ENCODE data around the gene CERK. TPM values are rescaled to one million over a fixed set of nuclear protein-coding genes. Genes with fewer than 3 reads are reported as not detected.

CERK gene
- total RNA-seq, 1 donor from 2014 or later = 29.5 TPM

DNA sequence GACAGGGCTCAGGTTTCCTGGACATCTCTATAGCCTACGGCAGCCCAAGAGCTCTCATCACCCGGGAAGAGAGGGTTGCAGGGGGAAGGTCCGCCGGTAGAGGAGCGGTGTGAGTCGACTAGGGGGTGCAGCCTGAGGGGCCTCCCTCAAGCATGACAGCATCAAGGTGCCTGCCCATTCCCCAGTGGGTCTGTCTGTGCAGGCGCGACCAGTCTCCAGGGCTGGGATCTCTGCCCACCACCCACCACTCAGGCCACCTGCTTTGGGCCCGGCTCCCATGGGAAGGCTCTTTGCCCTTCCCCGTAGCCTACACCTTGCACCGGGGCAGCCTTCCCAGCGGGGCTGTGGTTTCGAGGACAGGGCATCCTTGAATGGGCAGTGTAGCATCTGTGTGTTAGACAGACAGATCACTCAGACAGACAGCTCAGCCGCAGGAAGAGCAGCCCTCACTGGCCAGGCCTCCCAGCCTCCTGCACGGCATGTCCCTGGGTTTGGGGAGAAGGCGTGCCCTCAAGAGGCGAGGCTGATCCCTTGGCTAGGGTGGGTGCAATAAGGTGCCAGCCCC, 29.2 kb downstream of the CERK start:
- H3K36me3 ChIP-seq (ENCODE audit: control insufficient read depth, insufficient read depth, low read length) = peaks cover 17% of the 10 kb centered on the region
- DNase-seq (ENCODE audit: low read depth) = no peak
- H3K4me3 ChIP-seq (ENCODE audit: low read depth, low read length) = no peak overlapping the region
- no peak for FAIRE-seq
- no peaks in the 10 kb centered on the region for H3K27me3 ChIP-seq (ENCODE audit: control insufficient read depth, insufficient read depth, low read length)
- TF ChIP-seq, protein P1, sequence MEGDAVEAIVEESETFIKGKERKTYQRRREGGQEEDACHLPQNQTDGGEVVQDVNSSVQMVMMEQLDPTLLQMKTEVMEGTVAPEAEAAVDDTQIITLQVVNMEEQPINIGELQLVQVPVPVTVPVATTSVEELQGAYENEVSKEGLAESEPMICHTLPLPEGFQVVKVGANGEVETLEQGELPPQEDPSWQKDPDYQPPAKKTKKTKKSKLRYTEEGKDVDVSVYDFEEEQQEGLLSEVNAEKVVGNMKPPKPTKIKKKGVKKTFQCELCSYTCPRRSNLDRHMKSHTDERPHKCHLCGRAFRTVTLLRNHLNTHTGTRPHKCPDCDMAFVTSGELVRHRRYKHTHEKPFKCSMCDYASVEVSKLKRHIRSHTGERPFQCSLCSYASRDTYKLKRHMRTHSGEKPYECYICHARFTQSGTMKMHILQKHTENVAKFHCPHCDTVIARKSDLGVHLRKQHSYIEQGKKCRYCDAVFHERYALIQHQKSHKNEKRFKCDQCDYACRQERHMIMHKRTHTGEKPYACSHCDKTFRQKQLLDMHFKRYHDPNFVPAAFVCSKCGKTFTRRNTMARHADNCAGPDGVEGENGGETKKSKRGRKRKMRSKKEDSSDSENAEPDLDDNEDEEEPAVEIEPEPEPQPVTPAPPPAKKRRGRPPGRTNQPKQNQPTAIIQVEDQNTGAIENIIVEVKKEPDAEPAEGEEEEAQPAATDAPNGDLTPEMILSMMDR (IDR thresholded peaks at IDR 0.05; ENCODE audit: insufficient read depth, low read length, severe bottlenecking) = no peak

DNA sequence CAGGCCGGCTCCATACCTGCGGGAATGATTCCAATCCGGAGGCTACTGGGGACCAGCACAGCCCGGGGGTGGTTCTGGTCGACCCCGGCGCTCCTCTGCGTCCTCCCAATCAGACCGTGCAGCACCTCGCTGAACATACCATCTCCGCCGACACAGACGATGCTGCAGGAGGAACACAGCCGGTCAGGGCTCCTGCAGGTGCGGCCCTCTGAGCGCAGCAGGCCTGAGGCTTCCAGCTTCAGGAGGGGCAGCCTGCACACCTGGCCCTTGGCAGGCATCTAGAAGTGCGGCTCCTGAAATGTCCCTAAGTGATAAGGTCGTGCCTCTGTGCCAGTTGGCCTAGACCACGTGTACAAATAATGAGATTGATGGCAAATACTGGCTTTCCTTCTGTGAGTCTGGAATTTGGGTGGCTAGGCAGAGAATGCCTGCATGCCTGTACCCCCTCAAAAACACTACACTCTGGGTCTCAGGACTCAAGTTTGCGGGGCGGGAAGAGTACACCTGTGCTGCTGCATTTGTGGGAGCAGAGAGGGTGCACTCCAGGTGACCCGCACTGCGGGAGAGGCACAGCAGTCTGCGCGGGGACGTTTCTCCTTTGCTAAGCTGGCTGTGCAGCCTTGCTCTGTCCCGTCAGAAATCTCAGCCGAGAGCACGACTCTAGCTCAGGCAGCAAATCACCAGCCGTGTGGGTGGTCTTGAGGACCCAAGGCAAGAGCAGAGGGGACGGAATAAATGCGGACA, 30.1 kb downstream of the CERK start:
- DNase-seq (ENCODE audit: low read depth) (no peak), FAIRE-seq (no peak)
- Histone ChIP-seq H3K27me3 (ENCODE audit: control insufficient read depth, insufficient read depth, low read length) (no peaks in the 10 kb centered on the region), H3K4me3 (ENCODE audit: low read depth, low read length) (no peak overlapping the region), H3K36me3 (ENCODE audit: control insufficient read depth, insufficient read depth, low read length) (peaks cover 17% of the 10 kb centered on the region)
- TF ChIP-seq, protein P1 (IDR thresholded peaks at IDR 0.05; ENCODE audit: insufficient read depth, low read length, severe bottlenecking) = no peak

DNA sequence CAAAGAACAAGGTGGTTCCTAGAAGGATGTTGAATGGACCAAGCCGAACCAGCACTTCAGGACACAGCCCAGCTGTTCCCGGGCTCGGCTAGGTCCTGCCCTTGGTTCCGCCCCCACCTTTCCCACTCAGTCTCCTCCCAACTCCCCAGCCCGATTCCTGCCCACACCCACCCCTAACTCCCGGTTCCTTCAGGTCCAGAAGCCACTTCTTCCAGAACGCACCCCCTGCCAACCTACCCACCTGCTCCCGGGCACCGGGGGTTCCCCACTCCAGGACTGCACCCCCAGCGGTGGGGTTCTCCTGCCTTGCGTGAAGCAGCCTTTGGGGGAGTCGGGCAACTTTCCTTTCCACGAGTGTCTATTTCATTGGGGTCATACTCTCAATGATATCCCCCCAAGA, 30.7 kb downstream of the CERK start:
- Histone ChIP-seq H3K4me3 (ENCODE audit: low read depth, low read length) (no peak overlapping the region), H3K27me3 (ENCODE audit: control insufficient read depth, insufficient read depth, low read length) (no peaks in the 10 kb centered on the region), H3K36me3 (ENCODE audit: control insufficient read depth, insufficient read depth, low read length) (peaks cover 16% of the 10 kb centered on the region)
- DNase-seq (ENCODE audit: low read depth) (no peak), FAIRE-seq (no peak)
- TF ChIP-seq, protein P1 (IDR thresholded peaks at IDR 0.05; ENCODE audit: insufficient read depth, low read length, severe bottlenecking) = no peak

DNA sequence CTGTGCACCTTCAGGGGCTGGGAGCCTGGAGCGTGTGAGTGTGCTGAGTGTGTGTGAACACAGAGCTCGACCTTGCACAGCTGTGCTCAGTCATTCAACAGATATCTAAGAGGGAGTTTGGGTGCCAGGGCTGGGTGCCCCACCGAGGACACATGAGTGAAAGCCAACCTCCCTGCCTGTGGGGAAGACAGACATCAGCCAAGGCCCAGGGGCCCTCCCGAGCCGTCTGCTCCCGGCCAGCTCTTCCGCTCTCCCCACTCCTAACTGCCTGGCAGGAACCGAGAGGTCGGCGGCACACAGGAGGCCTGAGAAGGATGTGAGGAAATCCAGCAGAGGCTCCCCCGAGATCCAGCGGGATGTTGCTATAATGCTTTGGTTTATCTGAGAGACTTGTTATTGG, 32.0 kb downstream of the CERK start:
- FAIRE-seq (no peak), DNase-seq (ENCODE audit: low read depth) (no peak)
- TF ChIP-seq, protein P1 (IDR thresholded peaks at IDR 0.05; ENCODE audit: insufficient read depth, low read length, severe bottlenecking) = no peak
- Histone ChIP-seq H3K4me3 (ENCODE audit: low read depth, low read length) (no peak overlapping the region), H3K36me3 (ENCODE audit: control insufficient read depth, insufficient read depth, low read length) (peaks cover 20% of the 10 kb centered on the region), H3K27me3 (ENCODE audit: control insufficient read depth, insufficient read depth, low read length) (no peaks in the 10 kb centered on the region)

DNA sequence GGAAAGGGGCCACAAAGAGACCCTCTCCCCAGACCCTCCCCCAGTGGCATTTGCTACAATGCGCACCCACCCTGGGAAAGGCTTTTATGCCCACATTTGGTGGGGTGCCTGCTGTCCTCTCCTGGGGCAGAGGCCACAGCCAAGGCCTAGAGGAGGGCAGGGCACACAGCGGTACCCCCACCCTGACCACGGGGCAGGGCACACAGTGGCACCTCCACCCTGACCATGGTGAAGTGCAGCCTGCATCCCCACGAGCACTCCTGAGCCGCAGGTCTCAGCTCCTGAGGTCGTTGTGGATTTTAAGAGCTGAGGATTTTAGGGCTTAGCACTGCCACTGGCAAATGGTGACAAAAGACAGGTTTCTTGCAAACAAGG, 34.1 kb downstream of the CERK start:
- peaks cover 17% of the 10 kb centered on the region for H3K36me3 ChIP-seq (ENCODE audit: control insufficient read depth, insufficient read depth, low read length)
- TF ChIP-seq, protein P1 (IDR thresholded peaks at IDR 0.05; ENCODE audit: insufficient read depth, low read length, severe bottlenecking) = no peak
- no peak overlapping the region for H3K4me3 ChIP-seq (ENCODE audit: low read depth, low read length)
- H3K27me3 ChIP-seq (ENCODE audit: control insufficient read depth, insufficient read depth, low read length) = no peaks in the 10 kb centered on the region
- FAIRE-seq = no peak
- no peak for DNase-seq (ENCODE audit: low read depth)
